ENCODE measurements around the gene RRBP1.
A peak's percentile ranks its signal among the peaks of the same experiment; 100 is the strongest.

RRBP1 gene

DNA sequence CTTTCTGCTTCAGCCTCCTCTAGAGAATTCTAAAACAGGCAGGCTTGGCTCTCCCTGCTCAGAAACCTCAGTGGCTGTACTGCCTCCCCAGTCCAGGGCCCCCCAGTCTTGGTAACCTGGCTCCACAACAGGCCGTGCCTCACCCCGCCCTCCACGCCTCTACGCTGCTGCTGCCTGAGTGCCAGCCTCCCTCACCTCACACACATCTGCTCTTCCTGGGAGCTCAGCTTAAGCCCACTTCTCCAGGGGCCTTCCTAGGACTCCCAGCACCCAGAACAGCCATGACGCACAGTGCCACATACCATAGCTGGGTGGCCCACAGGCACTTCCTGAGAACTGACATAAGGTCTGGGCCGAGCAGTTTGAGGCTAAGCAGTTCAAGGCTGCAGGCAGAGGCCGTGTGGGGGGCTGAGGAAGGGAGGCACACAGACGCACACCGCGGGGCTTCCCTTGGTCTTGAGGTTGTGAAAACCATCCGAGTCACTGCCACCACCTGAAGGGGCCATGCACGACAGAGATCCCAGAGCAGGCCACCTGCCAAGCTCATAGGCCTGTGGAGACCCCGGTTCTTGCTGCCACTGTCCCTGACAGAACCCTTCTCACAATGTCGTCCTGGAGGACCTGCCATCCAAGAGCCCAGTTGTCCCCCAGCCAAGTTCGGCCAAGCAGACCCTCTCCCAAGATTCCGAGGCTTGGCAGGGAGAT lies 69.6 kb downstream of the RRBP1 start:
- Histone ChIP-seq H3K9me3 (no peaks in the 10 kb centered on the region), H3K27me3 (no peaks in the 10 kb centered on the region), H3K4me3 (peak overlapping the region in 1 of 2 donors; percentile 3), H3K27ac (peak overlapping the region; percentile 80 to 95), H3K36me3 (peaks cover 38 to 59% (median 46%) of the 10 kb centered on the region in 3 donors), H3K4me1 (peaks cover 13 to 100% (median 83%) of the 10 kb centered on the region in 4 donors)
- TF ChIP-seq CTCF (IDR thresholded peaks at IDR 0.05), result no peak
- DNase-seq, result peak; percentile 47 to 93
- intact Hi-C loops (cut with DNase I; ENCODE audit: low total_unique reads), result loop anchor here (5.0 kb wide), 1 partner anchor 35 kb away; no protein-coding TSS in a partner anchor

GRCh38 chr20:17611540-17612286 lies 70.3 kb downstream of the RRBP1 start:
- Histone ChIP-seq H3K9me3 (no peaks in the 10 kb centered on the region), H3K4me1 (peaks cover 13 to 100% (median 87%) of the 10 kb centered on the region in 4 donors), H3K27me3 (no peaks in the 10 kb centered on the region), H3K4me3 (peak overlapping the region in 1 of 2 donors; percentile 3), H3K36me3 (peaks cover 45 to 63% (median 53%) of the 10 kb centered on the region in 3 donors), H3K27ac (peak overlapping the region; percentile 80 to 95)
- TF ChIP-seq CTCF (IDR thresholded peaks at IDR 0.05), result peak; percentile 28 to 41
- peak in 1 of 2 donors; percentile 35 for DNase-seq
- intact Hi-C loops (cut with DNase I; ENCODE audit: low total_unique reads), result loop anchor here (5.0 kb wide), 1 partner anchor 34 kb away; no protein-coding TSS in a partner anchor

DNA sequence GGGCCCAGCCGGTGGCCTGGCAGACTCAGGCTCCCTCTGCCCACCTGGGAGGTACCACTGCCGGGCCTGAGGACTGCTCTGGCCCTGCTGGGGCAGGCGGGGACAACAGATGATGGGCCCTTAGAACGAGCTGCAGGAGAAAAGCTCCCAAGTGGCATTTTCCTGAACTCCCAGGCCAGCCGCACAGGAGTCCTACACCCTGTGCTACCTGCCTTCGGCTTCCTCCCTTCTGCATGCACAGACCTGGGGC lies 70.8 kb downstream of the RRBP1 start:
- no peaks in the 10 kb centered on the region for H3K27me3 ChIP-seq
- no peak overlapping the region for H3K4me3 ChIP-seq
- peaks cover 50 to 61% (median 53%) of the 10 kb centered on the region in 3 donors for H3K36me3 ChIP-seq
- peak overlapping the region; percentile 80 to 95 for H3K27ac ChIP-seq
- peaks cover 13 to 100% (median 90%) of the 10 kb centered on the region in 4 donors for H3K4me1 ChIP-seq
- DNase-seq, result peak; percentile 19 to 79
- intact Hi-C loops (cut with DNase I; ENCODE audit: low total_unique reads), result loop anchor here (5.0 kb wide), 1 partner anchor 34 kb away; no protein-coding TSS in a partner anchor
- H3K9me3 ChIP-seq, result no peaks in the 10 kb centered on the region
- TF ChIP-seq CTCF (IDR thresholded peaks at IDR 0.05), result no peak

GRCh38 chr20:17610566-17611289 lies 71.3 kb downstream of the RRBP1 start:
- intact Hi-C loops (cut with DNase I; ENCODE audit: low total_unique reads), result loop anchor here (5.0 kb wide), 1 partner anchor 33 kb away; no protein-coding TSS in a partner anchor
- Histone ChIP-seq H3K27ac (peak overlapping the region; percentile 80 to 95), H3K4me3 (no peak overlapping the region), H3K27me3 (no peaks in the 10 kb centered on the region), H3K4me1 (peaks cover 13 to 100% (median 89%) of the 10 kb centered on the region in 4 donors), H3K9me3 (no peaks in the 10 kb centered on the region), H3K36me3 (peaks cover 55 to 60% (median 57%) of the 10 kb centered on the region in 3 donors)
- DNase-seq, result peak; percentile 23 to 65
- no peak for TF ChIP-seq CTCF (IDR thresholded peaks at IDR 0.05)

DNA sequence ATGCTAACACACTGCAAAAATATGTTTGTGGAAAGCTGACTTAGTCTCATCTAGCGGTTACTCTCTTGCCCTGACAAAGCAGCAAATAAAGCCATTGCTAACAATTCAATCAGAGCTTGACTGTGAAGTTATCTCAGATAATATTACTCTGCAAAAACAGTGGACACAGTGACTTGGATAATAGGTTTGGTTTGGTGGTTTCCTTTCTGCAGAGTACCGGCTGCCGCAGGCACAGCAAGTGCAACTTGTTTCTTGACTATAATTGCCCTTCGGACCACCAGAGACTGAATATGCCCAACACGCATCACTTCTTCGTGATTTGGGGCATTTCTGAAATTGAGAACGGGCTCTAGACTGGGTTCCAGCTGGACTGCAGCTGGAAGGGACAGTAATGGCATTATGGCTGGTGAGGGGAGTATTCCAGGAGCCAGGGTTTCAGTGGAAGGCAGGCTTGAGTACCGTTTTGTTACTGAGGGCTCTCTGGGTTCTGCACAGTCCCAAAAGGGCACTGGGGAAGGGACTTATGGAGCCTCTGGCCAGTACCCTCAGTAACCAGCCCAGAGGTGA lies 72.1 kb downstream of the RRBP1 start:
- Histone ChIP-seq H3K27me3 (no peaks in the 10 kb centered on the region), H3K4me1 (peaks cover 13 to 100% (median 89%) of the 10 kb centered on the region in 4 donors), H3K9me3 (no peaks in the 10 kb centered on the region), H3K4me3 (no peak overlapping the region), H3K36me3 (peaks cover 60 to 64% (median 63%) of the 10 kb centered on the region in 3 donors), H3K27ac (peak overlapping the region; percentile 80 to 95)
- intact Hi-C loops (cut with DNase I; ENCODE audit: low total_unique reads), result loop anchor here (5.0 kb wide), 1 partner anchor 33 kb away; no protein-coding TSS in a partner anchor
- peak in 1 of 2 donors; percentile 8 for DNase-seq
- no peak for TF ChIP-seq CTCF (IDR thresholded peaks at IDR 0.05)

All from tibial artery (tissue), 4 donors.